Parietal lobe (tissue), 1 donor: Measurements from ENCODE around the gene ETNPPL. TPM values are rescaled to one million over a fixed set of nuclear protein-coding genes. Genes with fewer than 3 reads are reported as not detected.

Experiments
- total RNA-seq: library from RNA; depleted of rRNA; stranded (reverse); fragments of >200 nt; gene quantifications from one replicate; pipeline ENCODE4 v1.2.3, GENCODE V29; 2014

ETNPPL gene
- not detected for total RNA-seq

GRCh38 chr4:108762559-108763225, at the start of gene ETNPPL:
Gene ETNPPL (minus strand): TSS chr4:108763053. CDS start chr4:108762898, 155 bp downstream.

Other genes starting within 250 kb of the ETNPPL start
- 881 TPM for gene RPL34, start 142.5 kb downstream of the ETNPPL start, total RNA-seq
- gene OSTC, start 112.5 kb downstream of the ETNPPL start, total RNA-seq = 40.4 TPM